WTC11 (cell line): ENCODE data around the gene HOXD10. TPM values are rescaled to one million over a fixed set of nuclear protein-coding genes. Genes with fewer than 3 reads are reported as not detected.

ENCODE experiments used
- ATAC-seq: fragments of 200-7000 bp; cut with Tn5 transposase; 2 replicates; pipeline ENCODE4 v1.10.0; 2021; ENCODE audit warnings: mild to moderate bottlenecking, moderate library complexity
- CTCF ChIA-PET: fragments of 300-600 bp; sonication (Branson Sonifier 250); formaldehyde crosslinking; loops from one replicate; lab custom pipeline; 2021; ENCODE audit warnings: antibody characterized with exemption; lab: Charles Lee
- POLR2A ChIA-PET: fragments of 350-600 bp; sonication (Branson Sonifier 250); formaldehyde crosslinking; loops from one replicate; lab custom pipeline; 2021; ENCODE audit warnings: antibody characterized with exemption; lab: Charles Lee
- DNase-seq: peaks from one replicate; pipeline ENCODE4 v3.0.0; 2021; ENCODE audit warnings: low spot score
- H3K27ac Mint-ChIP-seq: 2 replicates; pipeline ENCODE4 v1.8.0; 2021; ENCODE audit warnings: mixed read lengths
- H3K27me3 Mint-ChIP-seq: 2 replicates; pipeline ENCODE4 v1.8.0; 2021; ENCODE audit warnings: low read depth, mild to moderate bottlenecking, moderate library complexity, mixed read lengths
- H3K36me3 Mint-ChIP-seq: 2 replicates; pipeline ENCODE4 v1.8.0; 2021; ENCODE audit warnings: mixed read lengths
- H3K4me1 Mint-ChIP-seq: 2 replicates; pipeline ENCODE4 v1.8.0; 2022; ENCODE audit warnings: mixed read lengths
- H3K4me3 Mint-ChIP-seq: 2 replicates; pipeline ENCODE4 v1.8.0; 2021; ENCODE audit warnings: mild to moderate bottlenecking, moderate library complexity, mixed read lengths
- H3K9me3 Mint-ChIP-seq: 2 replicates; pipeline ENCODE4 v1.8.0; 2021; ENCODE audit warnings: mixed read lengths
- ATF3 ChIP-seq: sonication (generic); formaldehyde crosslinking; conservative IDR thresholded peaks from 2 replicates; pipeline ENCODE4 v1.8.1; 2022; ENCODE audit warnings: mild to moderate bottlenecking, missing genetic modification reagents
- CTCF ChIP-seq: fragments of 200-600 bp; IDR thresholded peaks from 2 replicates; pipeline ENCODE4 v1.8.0; 2022; ENCODE audit warnings: antibody characterized with exemption
- KAT7 ChIP-seq: sonication (generic); formaldehyde crosslinking; IDR thresholded peaks from 2 replicates; pipeline ENCODE4 v1.8.1; 2023; ENCODE audit warnings: missing genetic modification reagents, mild to moderate bottlenecking, borderline replicate concordance
- NR2C2 ChIP-seq: sonication (generic); formaldehyde crosslinking; IDR thresholded peaks from 2 replicates; pipeline ENCODE4 v1.8.0; 2022; ENCODE audit warnings: mild to moderate bottlenecking, missing genetic modification reagents
- NR3C1 ChIP-seq: sonication (generic); formaldehyde crosslinking; conservative IDR thresholded peaks from 2 replicates; pipeline ENCODE4 v1.8.1; 2023; ENCODE audit warnings: low read depth, mild to moderate bottlenecking, missing genetic modification reagents
- USF2 ChIP-seq: sonication (generic); formaldehyde crosslinking; IDR thresholded peaks from 2 replicates; pipeline ENCODE4 v1.8.1; 2023; ENCODE audit warnings: mild to moderate bottlenecking, missing genetic modification reagents, moderate library complexity
- ZBTB21 ChIP-seq: sonication (generic); formaldehyde crosslinking; IDR thresholded peaks from 2 replicates; pipeline ENCODE4 v1.8.1; 2023; ENCODE audit warnings: mild to moderate bottlenecking, missing genetic modification reagents, borderline replicate concordance
- total RNA-seq: library from RNA; stranded (reverse); gene quantifications from 3 replicates; pipeline ENCODE4 v1.2.3, GENCODE V29; 2021
- TF ChIP-seq, protein P1 (sequence below): sonication (generic); formaldehyde crosslinking; IDR thresholded peaks from 2 replicates; pipeline ENCODE4 v1.8.0; 2022; ENCODE audit warnings: mild to moderate bottlenecking, missing genetic modification reagents
- TF ChIP-seq, protein P2 (sequence below): sonication (generic); formaldehyde crosslinking; IDR thresholded peaks from 2 replicates; pipeline ENCODE4 v1.8.0; 2022; ENCODE audit warnings: mild to moderate bottlenecking, missing genetic modification reagents
- TF ChIP-seq, protein P3 (sequence below): sonication (generic); formaldehyde crosslinking; IDR thresholded peaks from 2 replicates; pipeline ENCODE4 v1.8.1; 2022; ENCODE audit warnings: missing genetic modification reagents, borderline replicate concordance

The HOXD10 gene
- total RNA-seq, 1 experiment from 2014 or later = not detected

GRCh38 chr2:176159663-176160250, 43.2 kb downstream of the HOXD10 start (continued):
- TF ChIP-seq, protein P1, sequence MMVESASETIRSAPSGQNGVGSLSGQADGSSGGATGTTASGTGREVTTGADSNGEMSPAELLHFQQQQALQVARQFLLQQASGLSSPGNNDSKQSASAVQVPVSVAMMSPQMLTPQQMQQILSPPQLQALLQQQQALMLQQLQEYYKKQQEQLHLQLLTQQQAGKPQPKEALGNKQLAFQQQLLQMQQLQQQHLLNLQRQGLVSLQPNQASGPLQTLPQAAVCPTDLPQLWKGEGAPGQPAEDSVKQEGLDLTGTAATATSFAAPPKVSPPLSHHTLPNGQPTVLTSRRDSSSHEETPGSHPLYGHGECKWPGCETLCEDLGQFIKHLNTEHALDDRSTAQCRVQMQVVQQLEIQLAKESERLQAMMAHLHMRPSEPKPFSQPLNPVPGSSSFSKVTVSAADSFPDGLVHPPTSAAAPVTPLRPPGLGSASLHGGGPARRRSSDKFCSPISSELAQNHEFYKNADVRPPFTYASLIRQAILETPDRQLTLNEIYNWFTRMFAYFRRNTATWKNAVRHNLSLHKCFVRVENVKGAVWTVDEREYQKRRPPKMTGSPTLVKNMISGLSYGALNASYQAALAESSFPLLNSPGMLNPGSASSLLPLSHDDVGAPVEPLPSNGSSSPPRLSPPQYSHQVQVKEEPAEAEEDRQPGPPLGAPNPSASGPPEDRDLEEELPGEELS (CRISPR knock-in tag) = no peak
- no peak for TF ChIP-seq ZBTB21 (CRISPR knock-in tag)
- TF ChIP-seq, all 79 proteins: peak for 0

DNA sequence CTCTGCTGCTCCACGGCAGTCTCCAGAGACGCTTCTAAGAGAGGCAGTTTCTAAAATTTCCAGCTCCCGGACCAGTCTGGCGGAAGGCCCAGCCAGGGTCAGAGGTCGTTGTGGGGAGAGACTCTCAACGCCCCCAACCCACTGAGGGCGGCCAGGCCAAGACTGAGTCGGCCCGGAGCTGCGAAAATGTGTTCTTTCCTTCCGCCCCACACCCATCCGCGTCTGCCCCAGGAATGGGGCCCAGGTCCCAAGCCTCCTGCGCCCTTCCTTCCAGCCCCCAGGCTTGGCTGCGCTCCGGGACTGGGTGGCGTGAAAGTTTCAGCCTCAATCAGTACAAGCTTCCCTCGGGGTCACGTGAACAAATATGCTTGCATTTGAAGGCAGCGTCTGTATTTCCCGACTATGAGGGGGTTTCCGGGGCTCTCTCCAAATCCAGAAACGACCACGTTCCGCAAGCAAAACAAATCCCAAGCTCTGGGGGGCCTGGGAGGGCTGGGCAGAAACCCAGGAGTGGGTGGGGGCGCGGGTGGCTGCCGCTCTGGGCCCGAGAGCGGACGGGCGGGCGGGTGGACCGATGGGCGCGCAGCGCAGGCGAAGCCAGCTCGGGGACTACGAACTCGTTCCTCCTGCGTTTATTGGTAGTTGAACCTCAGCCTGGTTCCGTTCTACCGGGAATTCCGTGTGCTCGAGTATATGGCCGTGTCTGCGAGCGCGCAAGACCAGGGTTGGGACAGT, 43.8 kb downstream of the HOXD10 start:
- ChIA-PET POLR2A (interaction anchor here (1.0 to 1.5 kb wide), 2 partner anchors 11 to 16 kb away, joined by 3 to 7 read pairs; no protein-coding TSS in a partner anchor), CTCF (interaction anchor here (0.9 to 1.5 kb wide), 7 partner anchors 19 to 394 kb away, joined by 3 to 8 read pairs (median 3); no protein-coding TSS in a partner anchor)
- Mint-ChIP-seq H3K27me3 (peaks cover 100% of the 10 kb centered on the region), H3K27ac (no peak overlapping the region), H3K36me3 (peaks cover 2% of the 10 kb centered on the region; the same call in 1 of the 2 replicates), H3K9me3 (no peaks in the 10 kb centered on the region), H3K4me3 (peak overlapping the region; percentile 22), H3K4me1 (peaks cover 39% of the 10 kb centered on the region)
- peak; percentile 5 for ATAC-seq
- DNase-seq = no peak
- TF ChIP-seq USF2 (CRISPR knock-in tag) (peak; percentile 61), KAT7 (CRISPR knock-in tag) (no peak), ATF3 (CRISPR knock-in tag) (no peak)
- TF ChIP-seq, protein P2, sequence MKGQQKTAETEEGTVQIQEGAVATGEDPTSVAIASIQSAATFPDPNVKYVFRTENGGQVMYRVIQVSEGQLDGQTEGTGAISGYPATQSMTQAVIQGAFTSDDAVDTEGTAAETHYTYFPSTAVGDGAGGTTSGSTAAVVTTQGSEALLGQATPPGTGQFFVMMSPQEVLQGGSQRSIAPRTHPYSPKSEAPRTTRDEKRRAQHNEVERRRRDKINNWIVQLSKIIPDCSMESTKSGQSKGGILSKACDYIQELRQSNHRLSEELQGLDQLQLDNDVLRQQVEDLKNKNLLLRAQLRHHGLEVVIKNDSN = peak; percentile 30; the same call in 1 of the 2 replicates

- TF ChIP-seq NR3C1 (CRISPR knock-in tag) = no peak
- no peak for TF ChIP-seq CTCF
- TF ChIP-seq NR2C2 (CRISPR knock-in tag) = no peak
- TF ChIP-seq, protein P3, sequence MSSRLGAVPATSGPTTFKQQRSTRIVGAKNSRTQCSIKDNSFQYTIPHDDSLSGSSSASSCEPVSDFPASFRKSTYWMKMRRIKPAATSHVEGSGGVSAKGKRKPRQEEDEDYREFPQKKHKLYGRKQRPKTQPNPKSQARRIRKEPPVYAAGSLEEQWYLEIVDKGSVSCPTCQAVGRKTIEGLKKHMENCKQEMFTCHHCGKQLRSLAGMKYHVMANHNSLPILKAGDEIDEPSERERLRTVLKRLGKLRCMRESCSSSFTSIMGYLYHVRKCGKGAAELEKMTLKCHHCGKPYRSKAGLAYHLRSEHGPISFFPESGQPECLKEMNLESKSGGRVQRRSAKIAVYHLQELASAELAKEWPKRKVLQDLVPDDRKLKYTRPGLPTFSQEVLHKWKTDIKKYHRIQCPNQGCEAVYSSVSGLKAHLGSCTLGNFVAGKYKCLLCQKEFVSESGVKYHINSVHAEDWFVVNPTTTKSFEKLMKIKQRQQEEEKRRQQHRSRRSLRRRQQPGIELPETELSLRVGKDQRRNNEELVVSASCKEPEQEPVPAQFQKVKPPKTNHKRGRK (CRISPR knock-in tag) = no peak
- CTCF ChIA-PET = interaction anchor here (1.1 to 2.1 kb wide), 5 partner anchors 11 to 294 kb away, joined by 3 to 11 read pairs (median 5); no protein-coding TSS in a partner anchor
Observed at GRCh38 chr2:176160986-176161824, 44.6 kb downstream of the HOXD10 start.

More at GRCh38 chr2:176160986-176161824, 44.6 kb downstream of the HOXD10 start:
- Mint-ChIP-seq H3K4me3 (no peak overlapping the region), H3K27ac (no peak overlapping the region), H3K9me3 (no peaks in the 10 kb centered on the region), H3K4me1 (peaks cover 38% of the 10 kb centered on the region), H3K36me3 (peaks cover 2% of the 10 kb centered on the region; the same call in 1 of the 2 replicates), H3K27me3 (peaks cover 100% of the 10 kb centered on the region)
- POLR2A ChIA-PET = interaction anchor here (1.0 to 1.5 kb wide), 2 partner anchors 10 to 15 kb away, joined by 3 to 7 read pairs; no protein-coding TSS in a partner anchor
- ATAC-seq (no peak), DNase-seq (no peak)
